Left ventricle myocardium inferior (tissue), 1 donor: Measurements from ENCODE around the gene POLR1E. TPM values are rescaled to one million over a fixed set of nuclear protein-coding genes. Genes with fewer than 3 reads are reported as not detected.

Experiments
- DNase-seq: peaks from one replicate; pipeline ENCODE4 v3.0.0-alpha.2; 2020
- H3K27ac ChIP-seq: fragments of 200-600 bp; replicated peaks from 2 replicates; pipeline ENCODE4 v1.8.0; 2021
- H3K27me3 ChIP-seq: fragments of 200-600 bp; 2 replicates; pipeline ENCODE4 v1.8.0; 2021; ENCODE audit warnings: low read depth
- H3K36me3 ChIP-seq: fragments of 200-600 bp; 2 replicates; pipeline ENCODE4 v1.8.0; 2021
- H3K4me1 ChIP-seq: fragments of 200-600 bp; 2 replicates; pipeline ENCODE4 v1.8.0; 2021
- H3K4me3 ChIP-seq: fragments of 200-600 bp; 2 replicates; pipeline ENCODE4 v1.8.0; 2021; ENCODE audit warnings: mild to moderate bottlenecking, moderate library complexity
- H3K9me3 ChIP-seq: fragments of 200-600 bp; replicated peaks from 2 replicates; pipeline ENCODE4 v1.8.0; 2021
- intact Hi-C: fragments of 100-400 bp; cut with micrococcal nuclease; formaldehyde crosslinking; loops from one replicate; pipeline ENCODE4 v1.11.0; 2022
- total RNA-seq: library from RNA; stranded (reverse); fragmentation: NEBNext Ultra II Directional; extraction: Animal tissue kit (Norgen Biotek cat#: 25700); gene quantifications from one replicate; pipeline ENCODE4 v1.2.1, GENCODE V29; 2021
- TF ChIP-seq, protein P1 (sequence below): fragments of 200-600 bp; IDR thresholded peaks from 2 replicates; pipeline ENCODE4 v1.8.0; 2021; ENCODE audit warnings: antibody characterized with exemption, mild to moderate bottlenecking, borderline replicate concordance
- donor health status: DM: no; HTN: yes; CAD: no; lungs with severe emphysema.

Gene POLR1E
- total RNA-seq, 1 donor from 2014 or later: 15.8 TPM

DNA sequence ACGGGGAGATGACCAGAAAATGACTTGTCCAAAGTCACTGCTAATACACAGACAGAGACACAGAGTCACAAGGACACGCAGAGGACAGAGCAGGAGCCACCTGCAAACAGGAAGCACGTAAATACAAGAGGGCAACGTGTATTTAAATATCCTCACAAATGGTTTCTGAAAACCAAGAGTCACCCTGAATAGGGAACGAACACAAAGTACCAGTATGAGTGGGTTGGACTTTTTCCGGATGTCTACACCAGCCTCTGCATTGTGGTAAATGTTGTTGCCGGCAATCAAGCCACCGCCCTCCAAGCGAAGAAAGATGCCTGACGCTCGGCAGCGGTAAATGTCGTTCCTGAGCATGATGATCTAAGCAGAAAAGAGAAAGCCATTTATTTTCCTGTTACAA is 46.0 kb downstream of the POLR1E start:
- intact Hi-C loops: no loop called here
- no peak overlapping the region for H3K4me3 ChIP-seq
- no peaks in the 10 kb centered on the region for H3K9me3 ChIP-seq
- no peak overlapping the region for H3K27ac ChIP-seq
- no peaks in the 10 kb centered on the region for H3K27me3 ChIP-seq
- TF ChIP-seq, protein P1, sequence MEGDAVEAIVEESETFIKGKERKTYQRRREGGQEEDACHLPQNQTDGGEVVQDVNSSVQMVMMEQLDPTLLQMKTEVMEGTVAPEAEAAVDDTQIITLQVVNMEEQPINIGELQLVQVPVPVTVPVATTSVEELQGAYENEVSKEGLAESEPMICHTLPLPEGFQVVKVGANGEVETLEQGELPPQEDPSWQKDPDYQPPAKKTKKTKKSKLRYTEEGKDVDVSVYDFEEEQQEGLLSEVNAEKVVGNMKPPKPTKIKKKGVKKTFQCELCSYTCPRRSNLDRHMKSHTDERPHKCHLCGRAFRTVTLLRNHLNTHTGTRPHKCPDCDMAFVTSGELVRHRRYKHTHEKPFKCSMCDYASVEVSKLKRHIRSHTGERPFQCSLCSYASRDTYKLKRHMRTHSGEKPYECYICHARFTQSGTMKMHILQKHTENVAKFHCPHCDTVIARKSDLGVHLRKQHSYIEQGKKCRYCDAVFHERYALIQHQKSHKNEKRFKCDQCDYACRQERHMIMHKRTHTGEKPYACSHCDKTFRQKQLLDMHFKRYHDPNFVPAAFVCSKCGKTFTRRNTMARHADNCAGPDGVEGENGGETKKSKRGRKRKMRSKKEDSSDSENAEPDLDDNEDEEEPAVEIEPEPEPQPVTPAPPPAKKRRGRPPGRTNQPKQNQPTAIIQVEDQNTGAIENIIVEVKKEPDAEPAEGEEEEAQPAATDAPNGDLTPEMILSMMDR: no peak
- peaks cover 71% of the 10 kb centered on the region for H3K36me3 ChIP-seq
- no peaks in the 10 kb centered on the region for H3K4me1 ChIP-seq
- no peak for DNase-seq

DNA sequence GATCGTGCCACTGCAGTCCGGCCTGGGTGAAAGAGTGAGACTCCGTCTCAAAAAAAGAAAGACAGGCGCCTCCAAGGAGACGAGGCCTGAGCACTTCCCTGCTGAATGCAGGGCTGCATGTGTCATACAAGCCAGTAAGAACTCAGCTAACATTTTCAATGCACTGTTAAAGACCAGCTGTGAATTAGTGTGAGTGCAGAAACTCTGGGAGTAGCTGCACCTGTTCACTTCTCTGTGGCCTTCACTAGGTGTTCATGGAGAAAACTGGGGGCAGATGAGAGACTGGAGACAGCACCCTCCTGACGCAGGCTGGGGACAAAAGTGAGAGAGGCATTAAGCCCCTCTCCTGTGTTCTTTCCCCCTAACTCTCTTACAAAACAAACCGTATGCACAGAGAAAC is 48.7 kb downstream of the POLR1E start:
- Histone ChIP-seq H3K4me1 (no peaks in the 10 kb centered on the region), H3K4me3 (no peak overlapping the region), H3K27ac (no peak overlapping the region), H3K36me3 (peaks cover 73% of the 10 kb centered on the region), H3K27me3 (no peaks in the 10 kb centered on the region), H3K9me3 (no peaks in the 10 kb centered on the region)
- intact Hi-C loops: no loop called here
- TF ChIP-seq, protein P1: no peak
- DNase-seq: no peak

DNA sequence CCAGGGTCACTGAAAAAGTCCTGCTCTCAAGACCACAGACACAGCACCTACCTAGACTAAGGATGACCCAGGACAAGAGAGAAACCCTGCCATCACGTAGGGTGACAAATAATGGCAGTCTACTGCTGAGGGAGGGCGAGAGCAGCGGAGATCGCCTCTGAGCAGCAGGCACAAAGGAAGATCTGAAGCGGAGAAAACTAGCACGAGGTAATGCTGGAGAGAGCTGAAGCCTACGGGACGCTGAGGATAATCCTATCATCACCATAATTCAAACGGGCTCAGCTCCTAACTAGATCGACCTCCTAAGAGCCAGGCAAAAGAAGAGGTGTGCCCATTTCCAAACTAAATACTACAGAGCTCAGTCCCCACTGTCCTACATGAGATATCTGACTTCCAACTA is 49.2 kb downstream of the POLR1E start:
- Histone ChIP-seq H3K4me1 (no peaks in the 10 kb centered on the region), H3K27me3 (no peaks in the 10 kb centered on the region), H3K27ac (no peak overlapping the region), H3K4me3 (no peak overlapping the region), H3K36me3 (peaks cover 76% of the 10 kb centered on the region), H3K9me3 (no peaks in the 10 kb centered on the region)
- intact Hi-C loops: no loop called here
- no peak for DNase-seq
- TF ChIP-seq, protein P1: no peak

DNA sequence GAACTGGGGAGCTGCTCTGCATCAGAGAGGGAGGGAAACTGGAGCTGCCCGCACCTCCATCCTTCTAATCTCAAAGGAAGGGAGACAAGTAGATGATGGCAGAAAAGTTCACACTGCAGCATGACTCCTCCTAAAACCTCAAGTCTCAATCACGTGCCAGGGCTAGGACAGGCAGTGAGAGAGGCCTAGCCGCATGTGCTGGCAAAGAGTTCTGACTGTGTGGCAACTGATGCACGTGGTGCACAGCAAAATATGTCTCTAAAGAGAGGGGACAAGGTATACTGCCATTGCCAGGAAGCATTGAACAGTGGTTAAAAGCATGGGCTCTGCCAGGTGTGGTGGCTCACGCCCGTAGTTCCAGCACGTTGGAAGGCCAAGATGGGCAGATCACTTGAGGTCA is 52.4 kb downstream of the POLR1E start:
- Histone ChIP-seq H3K9me3 (no peaks in the 10 kb centered on the region), H3K27me3 (no peaks in the 10 kb centered on the region), H3K27ac (no peak overlapping the region), H3K4me3 (no peak overlapping the region), H3K36me3 (peaks cover 57% of the 10 kb centered on the region), H3K4me1 (peaks cover 9% of the 10 kb centered on the region)
- intact Hi-C loops: no loop called here
- TF ChIP-seq, protein P1: no peak
- no peak for DNase-seq

DNA sequence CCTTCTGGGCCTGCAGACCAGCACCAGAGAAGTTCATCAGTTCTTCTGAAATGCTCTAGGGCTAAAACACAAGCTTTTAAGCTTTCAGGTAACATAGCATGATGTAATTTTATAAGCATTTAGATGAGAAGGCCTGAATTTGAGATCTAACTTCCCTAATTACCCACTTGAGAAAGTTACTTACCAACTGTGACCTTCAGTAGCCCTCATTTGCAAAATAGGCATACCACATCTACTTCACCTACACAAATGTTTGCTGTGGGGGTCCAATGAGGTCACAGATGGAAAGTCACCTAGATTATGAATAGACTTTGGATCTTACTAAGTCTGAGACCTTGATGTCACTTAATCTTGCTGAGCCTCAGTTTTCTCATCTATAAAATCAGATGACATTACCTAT is 53.9 kb downstream of the POLR1E start:
- peaks cover 52% of the 10 kb centered on the region for H3K36me3 ChIP-seq
- no peaks in the 10 kb centered on the region for H3K9me3 ChIP-seq
- H3K27ac ChIP-seq: no peak overlapping the region
- H3K27me3 ChIP-seq: no peaks in the 10 kb centered on the region
- no peak for DNase-seq
- intact Hi-C loops: no loop called here
- TF ChIP-seq, protein P1: no peak
- no peak overlapping the region for H3K4me3 ChIP-seq
- H3K4me1 ChIP-seq: peaks cover 9% of the 10 kb centered on the region

DNA sequence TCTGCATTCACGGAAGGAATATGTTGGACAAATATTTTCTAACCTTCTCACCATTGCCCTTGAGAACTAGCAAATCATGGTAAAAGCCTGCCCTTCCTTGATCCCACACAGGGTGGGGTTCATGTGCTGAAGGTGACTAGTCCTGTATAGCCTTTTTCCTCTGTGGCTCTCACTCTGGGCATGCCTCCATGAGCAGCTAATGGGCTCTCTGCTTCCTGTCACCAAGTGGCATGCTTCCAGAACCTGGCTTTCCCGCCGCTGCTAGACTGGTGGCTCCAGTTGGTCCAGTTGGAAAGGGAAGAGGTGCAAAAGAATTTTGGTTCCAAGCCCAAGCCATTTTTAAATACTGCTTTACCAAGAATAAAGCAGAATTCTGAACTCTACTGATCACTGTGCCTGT is 54.9 kb downstream of the POLR1E start:
- peaks cover 43% of the 10 kb centered on the region for H3K36me3 ChIP-seq
- TF ChIP-seq, protein P1: no peak
- no peak overlapping the region for H3K27ac ChIP-seq
- H3K4me3 ChIP-seq: no peak overlapping the region
- intact Hi-C loops: no loop called here
- peaks cover 9% of the 10 kb centered on the region for H3K4me1 ChIP-seq
- no peaks in the 10 kb centered on the region for H3K9me3 ChIP-seq
- DNase-seq: peak; percentile 47
- no peaks in the 10 kb centered on the region for H3K27me3 ChIP-seq
